DND-41 (cell line): ENCODE results near the gene ABCC9.

Experiments used
- EZH2 ChIP-seq: IDR thresholded peaks from 3 replicates; pipeline ENCODE4 v1.6.1; 2012; ENCODE audit warnings: borderline replicate concordance, low read depth, mild to moderate bottlenecking, moderate library complexity, low read length, inconsistent platforms; ENCODE audit not compliant: severe bottlenecking
- TF ChIP-seq, protein P1 (sequence below): IDR thresholded peaks from 2 replicates; pipeline ENCODE4 v1.5.1; 2012; ENCODE audit warnings: borderline replicate concordance, low read length, moderate library complexity, mild to moderate bottlenecking; ENCODE audit not compliant: poor library complexity, severe bottlenecking; ENCODE audit errors: extremely low read depth

DNA sequence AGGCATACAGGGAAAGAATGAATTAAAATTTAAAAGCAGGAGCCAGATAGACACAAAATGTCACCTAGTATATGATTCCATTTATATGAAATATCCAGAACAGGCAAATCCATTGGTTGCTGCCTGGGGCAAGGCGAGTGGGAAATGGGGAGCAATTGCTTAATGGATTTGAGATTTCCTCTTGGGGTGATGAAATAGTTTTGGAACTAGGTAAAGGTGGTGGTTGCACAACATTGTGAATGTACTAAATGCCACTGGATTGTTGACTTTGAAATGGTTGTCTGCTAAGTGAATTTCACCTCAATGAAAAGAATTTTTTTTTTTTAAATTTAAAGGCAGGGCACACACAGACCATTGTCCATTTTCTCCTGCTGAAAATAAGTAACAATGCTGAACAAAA, 61.9 kb downstream of the ABCC9 start:
- TF ChIP-seq, protein P1, sequence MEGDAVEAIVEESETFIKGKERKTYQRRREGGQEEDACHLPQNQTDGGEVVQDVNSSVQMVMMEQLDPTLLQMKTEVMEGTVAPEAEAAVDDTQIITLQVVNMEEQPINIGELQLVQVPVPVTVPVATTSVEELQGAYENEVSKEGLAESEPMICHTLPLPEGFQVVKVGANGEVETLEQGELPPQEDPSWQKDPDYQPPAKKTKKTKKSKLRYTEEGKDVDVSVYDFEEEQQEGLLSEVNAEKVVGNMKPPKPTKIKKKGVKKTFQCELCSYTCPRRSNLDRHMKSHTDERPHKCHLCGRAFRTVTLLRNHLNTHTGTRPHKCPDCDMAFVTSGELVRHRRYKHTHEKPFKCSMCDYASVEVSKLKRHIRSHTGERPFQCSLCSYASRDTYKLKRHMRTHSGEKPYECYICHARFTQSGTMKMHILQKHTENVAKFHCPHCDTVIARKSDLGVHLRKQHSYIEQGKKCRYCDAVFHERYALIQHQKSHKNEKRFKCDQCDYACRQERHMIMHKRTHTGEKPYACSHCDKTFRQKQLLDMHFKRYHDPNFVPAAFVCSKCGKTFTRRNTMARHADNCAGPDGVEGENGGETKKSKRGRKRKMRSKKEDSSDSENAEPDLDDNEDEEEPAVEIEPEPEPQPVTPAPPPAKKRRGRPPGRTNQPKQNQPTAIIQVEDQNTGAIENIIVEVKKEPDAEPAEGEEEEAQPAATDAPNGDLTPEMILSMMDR = no peak
- no peak for TF ChIP-seq EZH2
